A549 (cell line): ENCODE results near the gene TBC1D1.

ENCODE experiments used
- CTCF ChIP-seq: fragments of >200 bp; sonication (Bioruptor Twin); formaldehyde crosslinking; IDR thresholded peaks from 3 replicates; pipeline ENCODE4 v1.5.1; 2016
- ELK1 ChIP-seq: fragments of 150-350 bp; IDR thresholded peaks from 2 replicates; pipeline ENCODE4 v1.6.1; 2014; ENCODE audit warnings: low read depth, mild to moderate bottlenecking, low read length
- MAFK ChIP-seq: fragments of 450-650 bp; IDR thresholded peaks from 2 replicates; pipeline ENCODE4 v1.6.1; 2014; ENCODE audit not compliant: partially characterized antibody
- NR3C1 ChIP-seq: fragments of >200 bp; sonication (Bioruptor Twin); formaldehyde crosslinking; IDR thresholded peaks from 3 replicates; pipeline ENCODE4 v1.6.1; 2017
- POLR2AphosphoS2 ChIP-seq: conservative IDR thresholded peaks from 2 replicates; pipeline ENCODE4 v1.6.1; 2012; ENCODE audit warnings: low read length, improper control_type of control experiment, inconsistent platforms
- SREBF2 ChIP-seq: fragments of 450-650 bp; IDR thresholded peaks from 2 replicates; pipeline ENCODE4 v1.6.1; 2014; ENCODE audit warnings: mild to moderate bottlenecking, moderate library complexity
- TFCP2L1 ChIP-seq: fragments of 250-450 bp; sonication (Bioruptor Pico); IDR thresholded peaks from 2 replicates; pipeline ENCODE4 v1.5.0; 2021; ENCODE audit warnings: mild to moderate bottlenecking
- ZFP36 ChIP-seq: fragments of 450-650 bp; IDR thresholded peaks from 2 replicates; pipeline ENCODE4 v1.6.1; 2014; ENCODE audit warnings: borderline replicate concordance; ENCODE audit not compliant: partially characterized antibody

- no peak for TF ChIP-seq CTCF
- TF ChIP-seq NR3C1, result no peak
- TF ChIP-seq POLR2AphosphoS2, result no peak
- no peak for TF ChIP-seq ELK1
- no peak for TF ChIP-seq SREBF2
- no peak for TF ChIP-seq TFCP2L1
- TF ChIP-seq ZFP36, result no peak
- no peak for TF ChIP-seq MAFK
These were observed 89.4 kb downstream of the TBC1D1 start for GRCh38 chr4:37980246-37980645.
